GM18520 (cell line): ENCODE results near the gene GJC1.

Experiments
- ATAC-seq: cut with Tn5 transposase; IDR thresholded peaks from one replicate; pipeline ENCODE4 v1.9.1; 2021; ENCODE audit not compliant: unreplicated experiment

Gene GJC1

DNA sequence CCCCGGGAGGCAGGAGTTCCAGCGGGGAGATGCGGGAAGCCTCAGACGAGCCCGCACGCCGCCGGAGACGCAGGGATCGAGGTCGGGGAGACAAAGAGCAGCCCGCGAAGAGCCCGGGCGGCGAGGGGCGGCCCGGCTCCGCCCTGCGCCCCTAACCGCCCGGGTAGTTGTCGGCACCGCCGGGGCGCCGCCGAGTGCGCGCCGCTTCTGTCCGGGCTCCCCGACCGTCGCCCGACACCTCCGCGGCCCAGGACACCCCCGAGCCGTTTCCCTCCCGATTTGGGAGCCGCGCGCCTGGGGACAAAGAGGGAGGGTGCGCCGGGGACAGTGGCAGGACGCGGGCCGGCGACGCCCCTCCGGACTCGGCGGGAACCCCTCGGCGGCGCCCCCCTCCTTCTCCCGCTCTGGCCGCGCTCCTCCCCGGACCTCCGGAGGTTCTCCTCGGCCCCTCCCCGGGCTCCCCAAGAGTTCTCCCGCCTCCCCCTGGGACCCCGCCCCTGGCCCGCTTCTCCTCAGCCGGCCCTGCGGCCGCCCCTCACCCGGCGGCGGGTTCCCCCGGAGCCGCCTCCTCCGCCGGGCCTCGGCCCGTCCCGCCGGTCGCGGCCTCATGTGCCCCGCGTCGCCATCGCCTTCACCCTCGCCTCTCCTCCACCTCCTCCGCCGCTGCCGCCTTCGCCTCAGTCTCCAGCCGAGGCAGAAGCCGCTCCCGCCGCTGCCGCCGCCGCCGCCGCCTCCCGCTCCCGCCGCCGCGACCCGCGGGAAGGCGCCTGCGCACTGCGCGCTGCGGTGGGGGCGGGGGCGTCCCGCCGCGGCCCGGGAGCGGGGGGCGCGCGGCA, at the start of gene GJC1:
TSS of gene GJC1 (minus strand) at position 765 of the 836 bp plus-strand sequence. CDS start 24,470 bp downstream, outside the sequence.
- ATAC-seq: no peak

GRCh38 chr17:44879376-44879775, 49.3 kb upstream of the GJC1 start:
- no peak for ATAC-seq

DNA sequence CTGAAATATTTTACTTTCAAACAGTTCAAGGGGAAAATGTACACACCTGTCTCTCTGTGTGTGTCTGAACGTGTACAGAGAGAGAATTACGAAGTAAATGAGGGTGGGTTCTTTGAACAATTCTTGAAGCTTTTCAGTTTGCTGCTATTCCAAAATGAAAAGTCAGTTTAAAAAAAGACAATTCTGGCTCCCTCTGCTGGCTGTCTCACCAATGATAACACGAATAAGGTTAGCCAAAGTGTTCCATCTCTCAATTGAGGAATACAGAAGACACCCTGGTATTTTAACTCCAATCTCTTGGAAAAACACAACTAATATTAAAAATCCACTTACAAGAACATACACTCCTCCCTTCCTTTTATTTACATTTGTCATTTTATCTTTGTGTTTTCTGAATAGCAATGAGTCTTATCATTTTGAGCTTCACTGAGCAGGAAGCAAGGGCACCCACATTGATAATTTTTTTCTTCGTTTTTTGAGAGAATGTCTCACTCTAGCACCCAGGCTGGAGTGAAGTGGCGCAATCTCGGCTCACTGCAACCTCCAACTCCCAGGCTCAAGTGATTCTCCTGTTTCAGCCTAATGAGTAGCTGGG, 48.6 kb upstream of the GJC1 start:
- ATAC-seq: no peak

DNA sequence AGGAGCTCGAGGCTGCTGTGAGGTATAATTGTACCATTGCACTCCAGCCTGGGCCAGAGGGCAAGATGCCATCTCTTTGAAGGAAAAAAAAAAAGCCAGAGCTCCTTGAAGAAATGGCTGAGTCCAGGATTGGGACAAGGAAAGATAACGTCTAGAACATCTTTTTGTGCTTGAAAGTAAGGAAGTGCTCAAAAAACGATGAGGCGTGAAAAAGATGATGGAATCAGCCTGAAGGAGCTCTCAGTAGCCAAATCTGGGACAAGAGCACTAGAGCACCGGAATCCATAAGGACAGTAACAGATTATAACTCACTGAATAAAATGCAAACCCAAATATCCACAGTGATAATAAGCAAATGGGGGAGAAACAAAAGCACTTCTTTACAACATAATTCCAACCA, 47.0 kb upstream of the GJC1 start:
- no peak for ATAC-seq

DNA sequence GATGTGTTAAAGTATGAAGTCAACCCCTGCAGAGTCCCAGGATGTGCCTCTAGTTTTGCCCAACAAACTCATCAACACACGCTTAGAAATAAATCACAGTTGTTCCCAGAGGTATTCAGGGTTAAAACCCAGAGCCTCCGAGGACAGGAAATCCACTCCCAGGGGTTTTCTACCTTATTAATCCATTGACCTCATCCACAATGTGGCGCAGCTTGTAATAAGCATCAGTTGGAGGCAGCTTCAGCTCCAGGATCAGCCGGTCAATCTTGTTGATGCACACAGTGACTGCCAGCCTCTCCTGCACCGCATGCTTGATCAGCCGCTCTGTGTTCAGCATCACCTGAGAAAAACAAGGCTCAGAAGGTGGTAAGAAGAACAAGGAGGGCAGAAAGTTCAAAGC, 45.7 kb upstream of the GJC1 start:
- ATAC-seq: no peak

- ATAC-seq: no peak
Observed at GRCh38 chr17:44872131-44872768, 42.2 kb upstream of the GJC1 start.

DNA sequence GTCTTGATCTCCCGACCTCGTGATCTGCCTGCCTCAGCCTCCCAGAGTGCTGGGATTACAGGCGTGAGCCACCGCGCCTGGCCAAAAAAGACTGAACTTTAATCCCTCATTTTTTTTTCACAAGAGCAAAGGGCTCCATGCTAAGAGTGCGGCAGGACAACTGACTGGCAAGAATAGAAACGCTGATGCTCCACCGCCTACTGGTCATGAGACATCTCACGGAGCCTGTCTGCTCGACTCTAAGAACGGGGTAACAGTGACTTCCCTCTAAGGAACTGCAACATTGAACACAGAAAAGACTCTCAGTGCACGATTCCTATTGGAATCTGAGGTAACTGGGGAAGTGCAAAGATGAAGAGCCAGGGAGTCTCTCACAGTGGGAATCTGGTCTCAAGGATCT, 41.5 kb upstream of the GJC1 start:
- no peak for ATAC-seq

GRCh38 chr17:44867841-44868240, 37.8 kb upstream of the GJC1 start:
- ATAC-seq: no peak

DNA sequence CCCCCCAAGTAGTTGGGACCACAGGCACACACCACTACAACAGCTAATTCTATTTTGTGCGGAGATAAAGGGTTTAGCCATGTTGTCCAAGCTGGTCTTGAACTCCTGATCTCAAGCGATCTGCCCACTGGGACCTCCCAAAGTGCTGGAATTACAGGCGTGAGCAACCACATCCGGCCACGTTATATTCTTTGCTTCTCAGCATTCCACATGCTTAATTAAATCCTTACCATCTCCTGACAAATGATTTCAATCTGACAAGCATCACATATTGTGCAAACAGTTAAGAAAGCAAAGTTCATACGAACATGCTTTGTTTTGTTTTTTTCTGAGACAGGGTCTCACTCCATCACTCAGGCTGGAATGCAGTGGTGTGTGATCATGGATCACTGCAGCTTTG, 35.8 kb upstream of the GJC1 start:
- no peak for ATAC-seq

- no peak for ATAC-seq
Observed at GRCh38 chr17:44865231-44865660, 35.2 kb upstream of the GJC1 start.

GRCh38 chr17:44864831-44865230, 34.7 kb upstream of the GJC1 start:
- no peak for ATAC-seq

GRCh38 chr17:44863061-44863918, 33.2 kb upstream of the GJC1 start:
- ATAC-seq: no peak

- ATAC-seq: no peak
Observed at GRCh38 chr17:44862278-44862914, 32.3 kb upstream of the GJC1 start.

- ATAC-seq: no peak
Observed at GRCh38 chr17:44859701-44860100, 29.6 kb upstream of the GJC1 start.

DNA sequence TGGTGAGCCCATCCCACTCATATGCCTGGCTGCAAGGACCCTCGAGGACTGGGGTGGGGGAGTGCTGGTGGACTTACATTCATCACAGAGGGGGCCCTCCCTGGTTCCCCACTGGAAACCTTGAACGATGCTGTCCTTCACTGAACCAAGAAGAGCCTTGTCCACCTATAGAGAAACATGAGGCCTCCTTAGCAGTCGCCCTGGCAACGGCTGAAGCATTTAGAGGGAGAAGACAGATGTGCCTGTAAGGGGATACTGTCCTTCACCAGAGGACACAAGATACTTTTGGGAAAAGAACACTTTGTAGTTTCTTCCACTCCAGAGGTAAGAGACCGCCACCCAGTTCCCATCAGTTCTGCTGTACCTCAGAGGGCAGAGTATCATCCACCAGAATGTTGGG, 24.1 kb upstream of the GJC1 start:
- no peak for ATAC-seq

- no peak for ATAC-seq
Observed at GRCh38 chr17:44850612-44851011, 20.5 kb upstream of the GJC1 start.

DNA sequence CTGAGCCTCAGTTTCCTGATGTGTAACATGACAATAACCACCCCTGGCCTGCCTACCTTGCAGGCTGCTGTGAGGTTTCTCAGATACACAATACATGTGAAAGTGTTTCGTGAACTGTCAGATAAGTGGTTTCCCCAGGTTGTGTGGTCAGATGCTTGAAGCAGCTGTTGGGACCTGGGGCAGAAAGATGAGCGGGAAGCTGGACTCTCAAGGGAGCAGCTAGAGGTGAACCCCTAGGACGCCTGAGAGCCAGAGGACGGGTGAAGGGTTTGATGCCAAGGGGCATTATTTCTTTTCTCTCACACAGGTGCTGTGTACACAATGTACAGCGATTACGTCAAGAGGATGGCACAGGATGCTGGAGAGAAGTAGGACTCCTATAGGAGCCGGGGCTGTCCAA, 19.9 kb upstream of the GJC1 start:
- no peak for ATAC-seq

DNA sequence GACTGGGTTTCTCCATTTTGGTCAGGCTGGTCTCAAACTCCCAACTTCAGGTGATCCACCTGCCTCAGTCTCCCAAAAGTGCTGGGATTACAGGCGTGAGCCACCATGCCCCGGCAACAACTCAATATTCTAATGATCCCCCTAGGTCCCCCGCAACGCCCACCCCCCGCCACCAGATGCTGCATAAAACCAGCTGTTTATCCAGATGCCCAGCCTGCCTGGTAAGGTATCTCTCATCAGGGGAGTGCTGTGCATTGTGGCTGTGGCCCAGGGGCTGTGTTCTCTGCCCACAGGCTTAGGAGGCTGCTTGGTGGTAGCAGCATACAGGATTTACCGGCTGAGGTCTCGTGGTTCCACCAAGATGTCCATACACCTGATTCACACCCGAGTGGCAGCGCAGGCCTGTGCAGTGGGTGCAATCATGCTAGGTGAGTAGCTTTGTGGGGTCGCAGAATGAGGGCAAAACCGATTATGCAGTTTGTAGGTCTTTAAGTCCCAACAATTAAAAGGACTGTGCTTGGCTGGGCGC, 18.9 kb upstream of the GJC1 start:
- no peak for ATAC-seq

GRCh38 chr17:44848257-44848795, 18.2 kb upstream of the GJC1 start:
- ATAC-seq: no peak

DNA sequence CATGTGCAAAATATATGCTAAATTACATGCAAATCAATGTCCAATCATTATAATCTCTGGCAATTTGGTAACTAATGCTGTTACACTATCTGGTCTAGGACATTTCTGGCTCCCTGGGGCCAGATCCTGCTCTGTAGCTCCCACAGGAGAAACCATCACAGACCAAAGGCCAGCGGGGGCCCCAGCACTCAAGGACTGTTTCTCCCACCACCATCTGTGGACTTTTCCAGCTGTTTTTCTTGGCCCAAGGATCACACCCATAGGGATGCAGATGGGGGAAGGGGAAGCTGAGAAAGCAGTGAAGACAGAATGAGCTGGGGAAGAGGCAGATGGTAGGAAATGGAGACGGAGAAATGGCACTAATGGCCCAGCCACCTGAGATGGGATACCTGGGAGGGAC, 17.5 kb upstream of the GJC1 start, which contains the start of gene HIGD1B:
TSS of gene HIGD1B (plus strand) at position 298 of the 400 bp plus-strand sequence. CDS start 270 bp downstream, outside the sequence.
- ATAC-seq: no peak
